Measurements from ENCODE around the gene MAPK4.

Gene MAPK4

GRCh38 chr18:50748243-50749229 is 188.6 kb downstream of the MAPK4 start:
- Histone ChIP-seq H3K27me3 (ENCODE audit: insufficient read depth, low read length, poor library complexity) (peaks cover 28% of the 10 kb centered on the region), H4K20me1 (ENCODE audit: insufficient read depth, low read length) (no peaks in the 10 kb centered on the region), H3K4me1 (ENCODE audit: insufficient read depth, low read length) (no peaks in the 10 kb centered on the region), H3K27ac (ENCODE audit: low read length) (no peak overlapping the region), H3K9ac (ENCODE audit: low read depth, low read length) (no peak overlapping the region), H3K4me2 (ENCODE audit: insufficient read depth, low read length) (no peak overlapping the region), H3K9me3 (ENCODE audit: insufficient read depth, low read length, severe bottlenecking) (no peaks in the 10 kb centered on the region), H3K36me3 (ENCODE audit: insufficient read depth, low read length) (no peaks in the 10 kb centered on the region), H2AFZ (ENCODE audit: low read depth, low read length) (no peak overlapping the region), H3K4me3 (ENCODE audit: low read depth in 1 of 2, low read length in 2 of 2) (no peak overlapping the region), H3K79me2 (ENCODE audit: insufficient read depth, low read length) (no peaks in the 10 kb centered on the region)
- DNase-seq (no peak), ATAC-seq (ENCODE audit: insufficient read depth, low read depth) (no peak)
- TF ChIP-seq EZH2 (IDR thresholded peaks at IDR 0.05; ENCODE audit: borderline replicate concordance, low read depth, low read length, severe bottlenecking) = no peak
- TF ChIP-seq CTCF (IDR thresholded peaks at IDR 0.05; ENCODE audit: borderline replicate concordance, extremely low read depth, low read length, poor library complexity, severe bottlenecking) = no peak

- no peaks in the 10 kb centered on the region for H3K79me2 ChIP-seq (ENCODE audit: insufficient read depth, low read length)
- peaks cover 23% of the 10 kb centered on the region for H3K27me3 ChIP-seq (ENCODE audit: insufficient read depth, low read length, poor library complexity)
- H3K36me3 ChIP-seq (ENCODE audit: insufficient read depth, low read length) = no peaks in the 10 kb centered on the region
- no peaks in the 10 kb centered on the region for H4K20me1 ChIP-seq (ENCODE audit: insufficient read depth, low read length)
- no peaks in the 10 kb centered on the region for H3K4me1 ChIP-seq (ENCODE audit: insufficient read depth, low read length)
- no peak overlapping the region for H3K9ac ChIP-seq (ENCODE audit: low read depth, low read length)
- H3K9me3 ChIP-seq (ENCODE audit: insufficient read depth, low read length, severe bottlenecking) = no peaks in the 10 kb centered on the region
- TF ChIP-seq EZH2 (IDR thresholded peaks at IDR 0.05; ENCODE audit: borderline replicate concordance, low read depth, low read length, severe bottlenecking) = no peak
- TF ChIP-seq CTCF (IDR thresholded peaks at IDR 0.05; ENCODE audit: borderline replicate concordance, extremely low read depth, low read length, poor library complexity, severe bottlenecking) = no peak
- no peak overlapping the region for H3K4me3 ChIP-seq (ENCODE audit: low read depth in 1 of 2, low read length in 2 of 2)
- no peak overlapping the region for H2AFZ ChIP-seq (ENCODE audit: low read depth, low read length)
- DNase-seq (no peak), ATAC-seq (ENCODE audit: insufficient read depth, low read depth) (no peak)
- no peak overlapping the region for H3K4me2 ChIP-seq (ENCODE audit: insufficient read depth, low read length)
- no peak overlapping the region for H3K27ac ChIP-seq (ENCODE audit: low read length)
Observed at GRCh38 chr18:50749421-50749820, 189.5 kb downstream of the MAPK4 start.

GRCh38 chr18:50749945-50750344 is 190.1 kb downstream of the MAPK4 start:
- Histone ChIP-seq H3K79me2 (ENCODE audit: insufficient read depth, low read length) (no peaks in the 10 kb centered on the region), H3K36me3 (ENCODE audit: insufficient read depth, low read length) (no peaks in the 10 kb centered on the region), H3K9me3 (ENCODE audit: insufficient read depth, low read length, severe bottlenecking) (no peaks in the 10 kb centered on the region), H4K20me1 (ENCODE audit: insufficient read depth, low read length) (no peaks in the 10 kb centered on the region), H2AFZ (ENCODE audit: low read depth, low read length) (no peak overlapping the region), H3K4me1 (ENCODE audit: insufficient read depth, low read length) (no peaks in the 10 kb centered on the region), H3K9ac (ENCODE audit: low read depth, low read length) (no peak overlapping the region), H3K4me2 (ENCODE audit: insufficient read depth, low read length) (no peak overlapping the region), H3K4me3 (ENCODE audit: low read depth in 1 of 2, low read length in 2 of 2) (no peak overlapping the region), H3K27me3 (ENCODE audit: insufficient read depth, low read length, poor library complexity) (peaks cover 23% of the 10 kb centered on the region), H3K27ac (ENCODE audit: low read length) (no peak overlapping the region)
- ATAC-seq (ENCODE audit: insufficient read depth, low read depth) (no peak), DNase-seq (no peak)
- TF ChIP-seq EZH2 (IDR thresholded peaks at IDR 0.05; ENCODE audit: borderline replicate concordance, low read depth, low read length, severe bottlenecking) (no peak), CTCF (IDR thresholded peaks at IDR 0.05; ENCODE audit: borderline replicate concordance, extremely low read depth, low read length, poor library complexity, severe bottlenecking) (no peak)

Data from DND-41 (cell line).